NOMO-1 treated with DMSO at 0.1 percent for 48 hours (cell line): ENCODE results near the gene WDFY4.

Experiments used
- DNase-seq: peaks from one replicate; lab custom pipeline; 2025; ENCODE audit not compliant: unreplicated experiment; lab: John Stamatoyannopoulos, UW

Gene WDFY4

GRCh38 chr10:49010865-49011264 is 326.2 kb downstream of the WDFY4 start:
- DNase-seq: no peak

- DNase-seq: no peak
Measured at GRCh38 chr10:49011756-49012155, 327.1 kb downstream of the WDFY4 start.

GRCh38 chr10:49012603-49013002 is 327.9 kb downstream of the WDFY4 start:
- no peak for DNase-seq

- DNase-seq: no peak
Measured at GRCh38 chr10:49015700-49016099, 331.0 kb downstream of the WDFY4 start.

- no peak for DNase-seq
Measured at GRCh38 chr10:49021685-49022084, 337.0 kb downstream of the WDFY4 start.

- no peak for DNase-seq
Measured at GRCh38 chr10:49023071-49023470, 338.4 kb downstream of the WDFY4 start.

DNA sequence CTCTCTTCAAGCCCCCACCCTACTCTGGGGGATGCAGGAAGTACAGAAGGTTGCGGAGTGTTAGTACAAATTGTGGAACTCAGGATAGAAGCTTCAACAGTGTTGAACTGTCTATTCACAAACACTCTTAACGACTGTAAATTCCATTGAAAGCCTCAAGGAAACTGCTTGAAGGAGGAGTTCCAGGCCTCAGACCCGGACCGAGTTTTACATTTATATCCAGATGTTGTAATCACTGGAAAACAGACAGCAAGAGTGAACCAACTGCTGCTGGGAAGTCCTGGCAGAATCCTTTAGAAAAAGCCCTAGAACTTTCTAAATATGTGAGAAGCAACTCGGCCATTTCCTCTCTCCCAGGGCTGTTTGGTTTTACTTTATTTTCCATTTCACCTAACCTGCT is 339.1 kb downstream of the WDFY4 start:
- DNase-seq: no peak

DNA sequence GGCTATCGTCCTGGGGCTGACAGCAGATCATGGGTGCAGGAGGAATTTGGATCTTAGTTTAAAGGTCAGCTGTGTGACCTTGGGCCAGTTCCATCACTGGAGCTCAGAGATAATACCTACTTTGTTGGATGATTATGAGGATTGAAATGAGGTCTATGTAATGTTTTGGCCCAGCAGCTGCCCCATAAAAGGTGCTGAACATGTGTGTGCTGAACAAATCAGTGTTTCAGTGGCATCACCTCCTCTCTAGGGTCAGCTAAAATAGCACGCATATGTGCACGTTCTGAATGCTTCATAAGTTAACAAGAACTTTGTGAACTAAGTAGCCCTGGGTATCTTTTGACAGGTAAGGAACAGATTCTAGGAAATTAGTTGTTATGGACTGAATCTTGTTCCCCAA is 339.8 kb downstream of the WDFY4 start:
- no peak for DNase-seq

- no peak for DNase-seq
Measured at GRCh38 chr10:49025347-49025983, 340.8 kb downstream of the WDFY4 start.

DNA sequence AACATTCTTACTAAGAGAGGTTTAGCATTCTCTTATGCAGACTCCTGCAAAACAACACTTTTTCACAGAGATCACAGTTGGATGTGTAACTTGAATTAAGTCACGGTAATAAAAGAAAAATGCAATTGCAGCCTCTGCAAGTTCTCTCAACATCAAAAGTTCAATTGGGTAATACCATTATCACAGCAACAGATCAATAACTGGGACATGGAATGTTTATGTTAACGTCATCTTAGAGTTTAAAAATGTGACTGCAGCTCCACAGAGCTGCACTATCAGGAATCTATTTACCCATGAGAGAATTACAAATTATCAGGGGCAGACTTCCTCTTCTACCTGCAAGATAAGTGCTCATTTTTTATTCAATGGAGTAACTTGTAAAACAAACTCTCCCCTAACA is 344.0 kb downstream of the WDFY4 start:
- DNase-seq: no peak

GRCh38 chr10:49029666-49030065 is 345.0 kb downstream of the WDFY4 start:
- DNase-seq: no peak
